Fibroblast of lung (primary cell): ENCODE results near the gene ABCB11. TPM values are rescaled to one million over a fixed set of nuclear protein-coding genes. Genes with fewer than 3 reads are reported as not detected.
"Not testable (repeated sequence)": the region's sequence is repeated elsewhere in the genome, so short reads cannot be mapped to it uniquely, and the experiment has no call there.

Experiments used
- DNase-seq, 2 donors: peaks; one replicate each; pipeline versions ENCODE4 v3.0.0 to v3.0.0-alpha.2; 2010; ENCODE audit warnings: low read depth in 2 of 2
- H2AFZ ChIP-seq: 2 replicates; pipeline ENCODE4 v1.5.1; 2012; ENCODE audit warnings: low read length, control low read depth, inconsistent platforms
- H3K27ac ChIP-seq: 2 replicates; pipeline ENCODE4 v1.5.1; 2011; ENCODE audit warnings: low read length, control low read depth; ENCODE audit not compliant: insufficient read depth
- H3K27me3 ChIP-seq: 2 replicates; pipeline ENCODE4 v1.5.1; 2011; ENCODE audit warnings: mild to moderate bottlenecking, low read length; ENCODE audit not compliant: control insufficient read depth, insufficient read depth
- H3K36me3 ChIP-seq: 2 replicates; pipeline ENCODE4 v1.5.1; 2011; ENCODE audit warnings: low read length; ENCODE audit not compliant: control insufficient read depth, insufficient read depth
- H3K4me1 ChIP-seq: 2 replicates; pipeline ENCODE4 v1.5.1; 2011; ENCODE audit warnings: low read length; ENCODE audit not compliant: control insufficient read depth, insufficient read depth; ENCODE audit errors: extremely low read depth
- H3K4me2 ChIP-seq: 2 replicates; pipeline ENCODE4 v1.5.1; 2011; ENCODE audit warnings: low read length, control low read depth; ENCODE audit not compliant: insufficient read depth; ENCODE audit errors: extremely low read depth
- H3K4me3 ChIP-seq, 4 experiments: fragments of 200-600 bp in 1 of 4; sonication (generic) in 1 of 4; replicated peaks in 1 of 4; 2 replicates each; pipeline ENCODE4 v1.5.1; 2011 to 2016; ENCODE audit warnings: low read length in 4 of 4, low read depth in 3 of 4, mild to moderate bottlenecking in 3 of 4, control low read depth in 2 of 4, inconsistent platforms in 1 of 4, mixed read lengths in 1 of 4; ENCODE audit not compliant: insufficient read depth in 1 of 4; ENCODE audit errors: control extremely low read depth in 1 of 4
- H3K79me2 ChIP-seq: 2 replicates; pipeline ENCODE4 v1.5.1; 2012; ENCODE audit warnings: mild to moderate bottlenecking, low read length, inconsistent platforms; ENCODE audit not compliant: control insufficient read depth, insufficient read depth
- H3K9ac ChIP-seq: 2 replicates; pipeline ENCODE4 v1.5.1; 2011; ENCODE audit warnings: mild to moderate bottlenecking, low read length, control low read depth; ENCODE audit not compliant: insufficient read depth
- H3K9me3 ChIP-seq: 2 replicates; pipeline ENCODE4 v1.5.1; 2012; ENCODE audit warnings: low read depth, low read length; ENCODE audit not compliant: control insufficient read depth, insufficient read depth
- H4K20me1 ChIP-seq: 2 replicates; pipeline ENCODE4 v1.5.1; 2011; ENCODE audit warnings: low read length; ENCODE audit not compliant: control insufficient read depth, insufficient read depth; ENCODE audit errors: extremely low read depth
- EZH2 ChIP-seq: IDR thresholded peaks from 2 replicates; pipeline ENCODE4 v1.5.1; 2012; ENCODE audit warnings: low read length, control low read depth, mild to moderate bottlenecking; ENCODE audit errors: missing control alignments
- polyA plus RNA-seq, 2 donors: library from polyadenylated mRNA; depleted of rRNA in 1 of 2; stranded (reverse) in 1 of 2; unstranded in 1 of 2; fragments of >200 nt; gene quantifications; 2 replicates each; pipeline ENCODE4 v1.2.1, GENCODE V29; 2011 to 2012; ENCODE audit warnings: missing spikeins in 1 of 2
- total RNA-seq: library from RNA; depleted of rRNA; stranded (reverse); fragments of >200 nt; gene quantifications from 2 replicates; pipeline ENCODE4 v1.2.1, GENCODE V29; 2014
- TF ChIP-seq, protein P1 (sequence below), 2 donors: IDR thresholded peaks in 1 of 2; conservative IDR thresholded peaks in 1 of 2; 1 replicate in 1 of 2; 2 replicates in 1 of 2; pipeline ENCODE4 v1.5.1; 2011 to 2012; ENCODE audit warnings: low read length in 2 of 2, control low read depth in 1 of 2, inconsistent platforms in 1 of 2, low read depth in 1 of 2, mild to moderate bottlenecking in 1 of 2

ABCB11 gene
- total and polyA plus RNA-seq, 2 donors (not counting 1 experiment from before 2014, with no cell fraction given) = not detected

DNA sequence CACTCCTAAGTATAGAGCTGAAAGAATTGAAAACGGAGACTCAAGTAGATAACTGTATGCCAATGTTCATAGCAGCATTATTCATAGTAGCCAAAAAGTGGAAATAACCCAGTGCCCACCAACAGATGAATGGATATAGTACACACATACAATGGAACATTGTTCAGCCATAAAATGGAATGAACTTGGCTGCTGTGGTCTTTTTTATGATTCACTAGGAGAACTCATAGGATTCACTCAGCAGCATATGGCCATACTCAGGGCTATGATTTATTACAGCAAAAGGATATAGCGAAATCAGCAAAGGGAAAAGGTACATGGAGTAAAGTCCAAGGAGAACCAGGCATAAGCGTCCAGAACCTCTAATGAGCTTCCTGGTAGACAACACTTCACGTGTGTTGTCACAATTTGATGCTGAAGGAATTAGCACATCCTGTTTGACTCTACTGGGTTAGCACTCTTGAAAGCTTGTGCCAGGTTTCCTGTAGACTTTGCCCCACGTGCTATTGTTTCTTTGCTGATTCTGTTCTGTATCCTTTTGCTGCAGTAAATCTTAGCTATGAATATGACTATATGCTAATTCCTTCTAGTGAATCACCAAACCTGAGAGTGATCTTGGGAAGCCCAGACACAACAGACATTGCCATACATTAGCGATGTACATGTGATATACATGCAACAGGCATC, 156.6 kb downstream of the ABCB11 start:
- no peaks in the 10 kb centered on the region for H3K36me3 ChIP-seq
- DNase-seq = no peak
- H2AFZ ChIP-seq = no peak overlapping the region
- H3K9me3 ChIP-seq = no peaks in the 10 kb centered on the region
- H3K79me2 ChIP-seq = no peaks in the 10 kb centered on the region
- H3K4me2 ChIP-seq = no peak overlapping the region
- no peak overlapping the region for H3K27ac ChIP-seq
- no peaks in the 10 kb centered on the region for H3K27me3 ChIP-seq
- H3K9ac ChIP-seq = no peak overlapping the region
- no peaks in the 10 kb centered on the region for H4K20me1 ChIP-seq
- TF ChIP-seq EZH2 = no peak
- TF ChIP-seq, protein P1, sequence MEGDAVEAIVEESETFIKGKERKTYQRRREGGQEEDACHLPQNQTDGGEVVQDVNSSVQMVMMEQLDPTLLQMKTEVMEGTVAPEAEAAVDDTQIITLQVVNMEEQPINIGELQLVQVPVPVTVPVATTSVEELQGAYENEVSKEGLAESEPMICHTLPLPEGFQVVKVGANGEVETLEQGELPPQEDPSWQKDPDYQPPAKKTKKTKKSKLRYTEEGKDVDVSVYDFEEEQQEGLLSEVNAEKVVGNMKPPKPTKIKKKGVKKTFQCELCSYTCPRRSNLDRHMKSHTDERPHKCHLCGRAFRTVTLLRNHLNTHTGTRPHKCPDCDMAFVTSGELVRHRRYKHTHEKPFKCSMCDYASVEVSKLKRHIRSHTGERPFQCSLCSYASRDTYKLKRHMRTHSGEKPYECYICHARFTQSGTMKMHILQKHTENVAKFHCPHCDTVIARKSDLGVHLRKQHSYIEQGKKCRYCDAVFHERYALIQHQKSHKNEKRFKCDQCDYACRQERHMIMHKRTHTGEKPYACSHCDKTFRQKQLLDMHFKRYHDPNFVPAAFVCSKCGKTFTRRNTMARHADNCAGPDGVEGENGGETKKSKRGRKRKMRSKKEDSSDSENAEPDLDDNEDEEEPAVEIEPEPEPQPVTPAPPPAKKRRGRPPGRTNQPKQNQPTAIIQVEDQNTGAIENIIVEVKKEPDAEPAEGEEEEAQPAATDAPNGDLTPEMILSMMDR (conservative IDR thresholded peaks at IDR 0.05 in 1 of 2, IDR thresholded peaks at IDR 0.05 in 1 of 2; ENCODE audit: low read depth in 1 of 2, low read length in 2 of 2) = no peak
- no peaks in the 10 kb centered on the region for H3K4me1 ChIP-seq
- H3K4me3 ChIP-seq = no peak overlapping the region

GRCh38 chr2:168870824-168871223, 160.3 kb downstream of the ABCB11 start:
- not testable (repeated sequence) for H4K20me1 ChIP-seq, H3K4me3 ChIP-seq, H3K27me3 ChIP-seq, H3K4me2 ChIP-seq, H2AFZ ChIP-seq, H3K27ac ChIP-seq, H3K9me3 ChIP-seq, H3K36me3 ChIP-seq, H3K4me1 ChIP-seq, H3K79me2 ChIP-seq, DNase-seq, H3K9ac ChIP-seq

Other genes with a start within 250 kb of the ABCB11 start
- gene NOSTRIN, start 228.7 kb downstream of the ABCB11 start, total RNA-seq = 0.50 TPM in 1 of 2 replicates, not detected in the other
- 0.46 and 1.3 TPM in 2 replicates for gene NOSTRIN, start 228.7 kb downstream of the ABCB11 start, polyA plus RNA-seq
- 0.99 TPM in 1 of 2 replicates, not detected in the other for gene SPC25, start 140.9 kb downstream of the ABCB11 start, total RNA-seq
- 4.8 and 21.6 TPM in 2 replicates for gene SPC25, start 140.9 kb downstream of the ABCB11 start, polyA plus RNA-seq
- not detected in 2 replicates for gene G6PC2, start 130.0 kb downstream of the ABCB11 start, total RNA-seq
- gene G6PC2, start 130.0 kb downstream of the ABCB11 start, polyA plus RNA-seq = not detected in 2 replicates
- gene DHRS9, start 38.2 kb upstream of the ABCB11 start, total RNA-seq = not detected in 2 replicates
- gene DHRS9, start 38.2 kb upstream of the ABCB11 start, polyA plus RNA-seq = not detected in 2 replicates